Stimulated activated effector memory CD8-positive, alpha-beta T cell treated with anti-CD3 and anti-CD28 coated beads, Interleukin-12 subunit alpha, Interleukin-12 subunit beta, amount 100 ng/mL, for 72 hours (primary cell): Measurements from ENCODE around the gene FAM107B.
"Not testable (repeated sequence)": the region's sequence is repeated elsewhere in the genome, so short reads cannot be mapped to it uniquely, and the experiment has no call there.

ENCODE experiments used
- ATAC-seq: fragments of 150-1000 bp; cut with Tn5 transposase; 2 replicates; pipeline ENCODE4 v1.10.0; 2021
- DNase-seq, 2 donors: peaks; one replicate each; pipeline ENCODE4 v3.0.0; 2021 to 2022; ENCODE audit warnings: low spot score in 2 of 2
- H3K27ac Mint-ChIP-seq: one replicate; pipeline ENCODE4 v1.8.0; 2022; ENCODE audit warnings: mild to moderate bottlenecking, mixed read lengths
- H3K36me3 Mint-ChIP-seq: one replicate; pipeline ENCODE4 v1.8.0; 2022; ENCODE audit warnings: mild to moderate bottlenecking, mixed read lengths
- H3K4me1 Mint-ChIP-seq: one replicate; pipeline ENCODE4 v1.8.0; 2022; ENCODE audit warnings: mixed read lengths
- H3K4me3 Mint-ChIP-seq: one replicate; pipeline ENCODE4 v1.8.0; 2022; ENCODE audit warnings: mild to moderate bottlenecking, mixed read lengths
- H3K9me3 Mint-ChIP-seq: one replicate; pipeline ENCODE4 v1.8.0; 2022; ENCODE audit warnings: mixed read lengths

The FAM107B gene

DNA sequence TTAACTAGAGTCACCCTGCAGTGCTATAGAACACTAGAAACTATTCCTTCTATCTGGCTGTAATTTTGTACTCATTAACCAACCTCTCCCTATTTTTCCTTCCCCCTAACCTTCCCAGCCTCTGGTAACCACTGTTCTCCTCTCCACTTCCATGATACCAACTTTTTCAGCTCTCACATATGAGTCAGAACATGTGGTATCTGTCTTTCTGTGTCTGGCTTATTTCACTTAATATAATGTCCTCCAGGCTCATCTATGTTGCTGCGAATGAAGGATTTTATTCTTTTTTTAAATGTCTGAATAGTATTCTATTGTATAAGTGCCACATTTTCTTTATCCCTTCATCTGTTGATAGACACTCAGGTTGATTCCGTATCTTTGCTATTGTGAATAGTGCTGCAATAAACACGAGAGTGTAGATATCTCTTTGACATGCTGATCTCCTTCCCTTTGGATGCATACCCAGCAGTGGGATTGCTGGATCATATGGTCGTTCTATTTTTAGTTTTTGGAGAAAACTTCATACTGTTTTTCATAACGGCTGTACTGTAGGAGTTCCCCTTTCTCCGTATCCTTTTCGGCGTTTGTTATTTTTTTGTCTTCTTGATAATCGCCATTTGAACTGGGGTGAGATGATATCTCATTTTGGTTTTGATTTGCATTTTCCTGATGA is 101.4 kb downstream of the FAM107B start:
- H3K4me1 Mint-ChIP-seq = peaks cover 6% of the 10 kb centered on the region
- no peak for DNase-seq
- ATAC-seq = no peak
- no peak overlapping the region for H3K27ac Mint-ChIP-seq
- H3K9me3 Mint-ChIP-seq = no peaks in the 10 kb centered on the region
- no peak overlapping the region for H3K4me3 Mint-ChIP-seq
- H3K36me3 Mint-ChIP-seq = no peaks in the 10 kb centered on the region

DNA sequence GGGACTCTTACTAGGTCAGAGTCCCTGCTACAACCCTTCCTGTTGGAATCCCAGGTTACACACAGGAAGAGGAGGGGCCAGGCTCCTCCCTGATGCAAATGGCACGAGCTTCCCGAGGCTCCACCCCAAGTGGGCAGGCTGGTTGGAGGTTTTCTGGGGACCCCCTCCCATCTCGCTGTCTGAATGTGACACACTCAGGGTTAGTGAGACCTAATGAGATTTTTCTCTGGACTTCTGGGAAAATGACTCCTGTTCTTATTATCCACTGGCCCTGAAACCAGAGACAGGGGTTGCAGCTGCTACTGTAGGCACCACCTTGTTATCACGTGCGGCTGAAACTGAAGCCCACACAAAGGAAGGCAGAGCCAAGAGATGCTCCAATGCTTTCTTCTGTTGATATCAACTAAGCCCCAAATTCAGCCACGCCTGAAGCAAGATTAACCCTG is 103.3 kb downstream of the FAM107B start:
- Mint-ChIP-seq H3K4me1 (peaks cover 12% of the 10 kb centered on the region), H3K4me3 (no peak overlapping the region), H3K36me3 (no peaks in the 10 kb centered on the region), H3K27ac (no peak overlapping the region), H3K9me3 (peaks cover 5% of the 10 kb centered on the region)
- DNase-seq = no peak
- no peak for ATAC-seq

DNA sequence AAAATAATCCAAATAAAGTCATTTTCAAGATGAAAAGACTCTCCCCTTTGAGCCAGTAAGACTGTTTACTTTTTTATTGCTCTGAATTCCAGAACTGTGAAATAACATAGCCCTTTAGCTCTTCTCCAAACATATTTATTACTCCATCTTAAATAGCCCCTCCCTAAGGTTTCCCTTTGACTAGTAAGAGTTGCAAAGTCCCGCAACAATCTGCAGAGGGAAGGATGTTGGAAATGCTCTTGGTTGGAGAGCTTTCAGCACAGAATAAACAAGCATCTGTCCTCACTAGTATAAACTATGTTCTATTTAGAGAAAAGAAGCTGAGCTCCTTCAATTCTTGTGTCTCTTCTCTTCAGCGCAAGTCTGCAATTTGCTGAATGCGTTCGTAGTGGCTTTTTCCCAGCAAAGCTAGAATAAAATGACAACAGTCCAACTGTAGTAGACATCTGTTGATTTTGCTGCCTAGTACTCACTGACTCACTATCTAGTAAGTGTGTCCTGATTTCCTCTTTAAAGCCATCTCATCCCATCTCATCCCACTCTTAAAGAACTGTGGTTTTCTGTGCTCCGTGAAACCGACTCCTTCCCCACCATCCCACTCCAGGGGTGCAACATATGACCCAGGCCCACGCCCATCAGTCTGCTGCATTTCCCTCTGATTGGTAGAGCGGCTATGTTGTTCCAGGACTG is 104.0 kb downstream of the FAM107B start:
- H3K4me1 Mint-ChIP-seq = peaks cover 19% of the 10 kb centered on the region
- no peak overlapping the region for H3K27ac Mint-ChIP-seq
- peaks cover 11% of the 10 kb centered on the region for H3K9me3 Mint-ChIP-seq
- no peak for ATAC-seq
- H3K4me3 Mint-ChIP-seq = no peak overlapping the region
- no peak for DNase-seq
- H3K36me3 Mint-ChIP-seq = peaks cover 6% of the 10 kb centered on the region

DNA sequence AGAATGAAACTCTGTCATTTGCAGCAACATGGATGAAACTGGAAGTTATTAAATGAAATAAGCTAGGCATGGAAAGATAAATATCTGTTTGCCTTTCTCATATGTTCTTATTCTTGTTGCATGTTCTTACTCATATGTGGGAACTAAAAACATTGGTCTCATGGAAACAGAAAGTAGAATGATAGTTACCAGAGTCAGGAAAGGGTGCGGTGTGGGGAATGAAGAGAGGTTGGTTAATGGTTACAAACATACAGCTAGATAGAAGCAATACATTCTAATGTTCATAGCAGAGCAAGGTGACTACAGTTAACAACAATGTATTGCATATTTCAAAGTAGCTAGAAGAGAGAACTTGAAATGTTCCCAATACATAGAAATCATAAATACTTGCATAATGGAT is 105.1 kb downstream of the FAM107B start:
- Mint-ChIP-seq H3K4me3 (no peak overlapping the region), H3K9me3 (peaks cover 11% of the 10 kb centered on the region), H3K4me1 (peaks cover 30% of the 10 kb centered on the region), H3K36me3 (peaks cover 6% of the 10 kb centered on the region), H3K27ac (no peak overlapping the region)
- ATAC-seq = peak; percentile 29
- no peak for DNase-seq

DNA sequence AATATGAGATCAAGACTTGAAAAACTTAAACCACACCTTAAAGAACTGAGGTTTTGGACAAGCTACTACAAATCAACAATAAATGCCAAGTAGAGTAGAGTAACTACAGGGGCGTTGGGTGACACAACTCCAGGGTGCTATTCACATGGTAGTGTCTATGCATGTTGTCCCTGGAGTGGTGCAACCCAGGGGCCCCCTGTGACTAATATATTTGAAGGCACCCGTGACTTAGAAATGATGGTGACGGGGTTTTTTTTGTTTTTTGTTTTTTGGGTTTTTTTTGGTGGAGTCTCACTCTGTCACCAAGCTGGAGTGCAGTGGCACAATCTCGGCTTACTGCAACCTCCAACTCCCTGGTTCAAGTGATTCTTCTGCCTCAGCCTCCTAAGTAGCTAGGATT is 106.9 kb downstream of the FAM107B start:
- DNase-seq = no peak
- peak; percentile 19 for ATAC-seq
- Mint-ChIP-seq H3K4me1 (peaks cover 48% of the 10 kb centered on the region), H3K27ac (no peak overlapping the region), H3K9me3 (peaks cover 11% of the 10 kb centered on the region), H3K36me3 (peaks cover 6% of the 10 kb centered on the region), H3K4me3 (no peak overlapping the region)

DNA sequence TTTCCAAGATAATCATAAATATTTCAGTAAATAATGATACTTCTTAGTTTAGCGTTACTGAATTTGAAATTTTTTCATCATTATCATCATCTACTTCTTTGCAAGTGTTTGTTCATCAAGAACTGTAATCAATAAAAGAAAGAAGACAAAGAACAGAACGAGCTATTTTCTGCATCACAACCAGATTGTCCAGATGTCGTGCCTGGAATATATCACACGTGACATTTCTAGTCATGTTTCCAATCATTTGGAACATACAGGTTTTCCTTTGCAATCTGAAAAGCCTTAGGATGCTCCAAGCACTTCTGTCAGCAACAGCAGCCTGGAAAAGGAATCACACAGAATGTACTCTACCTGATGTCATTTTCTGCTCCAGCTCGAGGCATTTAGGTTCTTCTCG is 107.4 kb downstream of the FAM107B start:
- H3K36me3 Mint-ChIP-seq = peaks cover 6% of the 10 kb centered on the region
- no peak overlapping the region for H3K4me3 Mint-ChIP-seq
- DNase-seq (no peak), ATAC-seq (no peak)
- H3K9me3 Mint-ChIP-seq = peaks cover 11% of the 10 kb centered on the region
- H3K27ac Mint-ChIP-seq = no peak overlapping the region
- peaks cover 53% of the 10 kb centered on the region for H3K4me1 Mint-ChIP-seq

DNA sequence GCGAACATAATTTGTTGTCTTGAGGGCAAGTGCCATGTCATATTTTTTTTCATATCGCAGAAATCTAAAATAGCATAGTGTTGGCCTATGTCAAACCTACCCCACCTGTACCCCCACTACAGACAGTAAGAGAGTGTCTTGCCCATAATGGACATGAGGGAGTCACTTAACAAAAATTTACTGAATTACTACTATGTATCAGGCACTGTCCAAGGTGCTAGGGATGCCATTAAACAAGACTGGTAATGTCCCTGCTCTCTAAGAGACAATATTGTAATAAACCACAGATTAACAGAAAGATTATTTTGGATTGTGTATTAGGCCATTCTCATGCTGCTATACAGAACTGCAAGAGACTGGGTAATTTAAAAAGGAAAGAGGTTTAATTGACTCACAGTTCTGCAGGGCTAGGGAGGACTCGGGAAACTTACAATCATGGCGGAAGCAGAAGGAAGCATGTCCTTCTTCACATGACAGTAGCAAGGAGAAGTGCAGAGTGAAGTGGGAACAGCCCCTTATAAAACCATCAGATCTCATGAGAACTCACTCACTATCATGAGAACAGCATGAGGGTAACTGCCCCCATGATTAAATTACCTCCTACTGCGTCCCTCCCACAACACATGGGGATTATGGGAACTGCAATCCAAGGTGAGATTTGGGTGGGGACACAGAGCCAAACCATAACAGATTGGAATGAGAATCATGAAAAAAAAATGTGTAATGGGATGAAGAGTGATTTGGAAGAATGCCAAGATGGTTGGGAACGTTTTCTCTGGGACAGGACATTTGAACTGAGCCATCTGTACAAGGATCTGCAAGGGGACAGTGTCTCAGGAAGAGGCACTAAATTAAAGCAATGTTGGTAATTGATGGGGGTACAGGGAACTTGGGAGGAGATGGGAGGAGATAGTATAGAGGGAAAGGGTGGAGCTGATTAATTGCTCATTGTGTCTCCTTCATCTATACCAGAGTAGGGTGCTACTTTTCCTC is 108.5 kb downstream of the FAM107B start:
- ATAC-seq (no peak), DNase-seq (no peak)
- Mint-ChIP-seq H3K9me3 (peaks cover 11% of the 10 kb centered on the region), H3K36me3 (peaks cover 6% of the 10 kb centered on the region), H3K4me1 (peaks cover 64% of the 10 kb centered on the region), H3K27ac (peak overlapping the region; percentile 20), H3K4me3 (no peak overlapping the region)

DNA sequence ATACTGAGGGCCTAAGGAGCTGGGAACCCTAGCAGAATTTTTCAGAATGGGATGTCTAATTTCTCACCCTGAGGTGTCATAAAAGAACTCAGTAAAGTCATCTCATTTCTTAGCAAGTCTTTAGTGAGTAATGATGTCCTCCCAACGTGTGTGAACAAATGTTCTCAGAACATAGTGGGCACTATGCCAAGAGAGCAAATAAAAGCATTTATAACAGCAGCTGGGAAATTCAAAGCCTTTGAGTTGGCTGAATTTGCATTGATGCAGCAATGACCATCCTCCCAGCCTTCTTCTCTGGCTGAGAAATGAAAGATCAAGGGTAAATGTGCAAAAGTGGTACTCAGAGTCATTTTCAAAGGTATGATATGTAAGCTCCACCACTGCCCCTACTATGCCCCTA is 109.4 kb downstream of the FAM107B start:
- ATAC-seq = peak; percentile 94
- peaks cover 6% of the 10 kb centered on the region for H3K36me3 Mint-ChIP-seq
- peak overlapping the region; percentile 15 for H3K4me3 Mint-ChIP-seq
- peaks cover 73% of the 10 kb centered on the region for H3K4me1 Mint-ChIP-seq
- H3K27ac Mint-ChIP-seq = peak overlapping the region; percentile 20
- peak; percentile 12 to 76 for DNase-seq
- H3K9me3 Mint-ChIP-seq = peaks cover 11% of the 10 kb centered on the region

DNA sequence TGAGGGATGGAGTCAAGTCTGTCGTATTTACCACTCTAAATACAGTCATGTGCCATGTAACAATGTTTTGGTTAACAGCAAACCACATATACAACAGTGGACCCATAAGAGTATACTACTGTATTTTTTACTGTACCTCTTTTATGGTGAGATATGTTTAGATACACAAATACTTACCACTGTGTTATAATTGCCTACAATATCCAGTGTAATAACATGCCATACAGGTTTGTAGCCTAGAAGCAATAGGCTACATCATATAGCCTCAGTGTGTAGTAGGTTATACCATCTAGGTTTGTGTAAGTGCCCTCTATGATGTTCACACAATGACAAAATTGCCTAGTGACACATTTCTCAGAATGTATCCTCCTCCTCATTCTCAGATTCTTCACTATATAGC is 110.4 kb downstream of the FAM107B start:
- Mint-ChIP-seq H3K27ac (peak overlapping the region; percentile 20), H3K4me1 (peaks cover 77% of the 10 kb centered on the region), H3K36me3 (peaks cover 11% of the 10 kb centered on the region), H3K4me3 (peak overlapping the region; percentile 15), H3K9me3 (peaks cover 11% of the 10 kb centered on the region)
- DNase-seq = no peak
- ATAC-seq = peak; percentile 2

DNA sequence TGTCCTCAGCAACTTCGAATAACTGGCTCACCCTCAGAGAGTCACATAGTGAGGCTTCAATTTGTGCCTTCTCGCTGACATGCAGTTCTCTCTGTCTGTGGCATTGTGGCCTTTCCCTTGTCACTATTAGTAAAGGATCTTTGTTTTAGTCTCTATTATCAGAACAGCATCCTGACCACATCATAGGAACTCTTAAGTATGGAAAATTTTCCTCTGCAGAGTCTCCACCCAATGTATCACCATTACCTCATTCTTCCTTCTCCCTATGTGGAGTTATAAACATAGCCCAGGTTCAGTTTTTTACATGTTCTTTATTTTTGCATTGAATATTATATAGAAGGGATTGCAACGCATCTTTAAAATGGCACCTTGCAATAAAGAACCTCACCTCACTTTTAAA is 112.9 kb downstream of the FAM107B start:
- Mint-ChIP-seq H3K36me3 (peaks cover 11% of the 10 kb centered on the region), H3K4me1 (peaks cover 98% of the 10 kb centered on the region), H3K9me3 (peaks cover 11% of the 10 kb centered on the region), H3K4me3 (no peak overlapping the region), H3K27ac (no peak overlapping the region)
- ATAC-seq (no peak), DNase-seq (no peak)

DNA sequence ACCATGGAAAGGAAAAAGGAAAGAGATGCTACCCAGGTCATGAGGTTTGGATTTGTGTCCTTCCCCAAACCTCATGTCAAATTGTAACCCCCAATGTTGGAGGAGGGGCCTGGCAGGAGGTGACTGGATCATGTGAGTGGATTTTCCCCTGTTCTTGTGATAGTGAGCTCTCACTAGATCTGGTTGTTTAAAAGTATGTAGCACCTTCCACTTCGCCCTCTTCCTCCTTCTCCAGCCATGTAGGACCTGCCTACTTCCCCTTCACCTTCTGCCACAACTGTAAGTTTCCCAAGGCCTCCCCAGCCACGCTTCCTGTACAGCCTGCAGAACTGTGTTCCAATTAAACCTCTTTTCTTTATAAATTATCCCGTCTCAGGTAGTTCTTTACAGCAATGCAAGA is 113.9 kb downstream of the FAM107B start:
- H3K4me3 Mint-ChIP-seq = peak overlapping the region; percentile 54
- H3K4me1 Mint-ChIP-seq = peaks cover 94% of the 10 kb centered on the region
- no peak for DNase-seq

DNA sequence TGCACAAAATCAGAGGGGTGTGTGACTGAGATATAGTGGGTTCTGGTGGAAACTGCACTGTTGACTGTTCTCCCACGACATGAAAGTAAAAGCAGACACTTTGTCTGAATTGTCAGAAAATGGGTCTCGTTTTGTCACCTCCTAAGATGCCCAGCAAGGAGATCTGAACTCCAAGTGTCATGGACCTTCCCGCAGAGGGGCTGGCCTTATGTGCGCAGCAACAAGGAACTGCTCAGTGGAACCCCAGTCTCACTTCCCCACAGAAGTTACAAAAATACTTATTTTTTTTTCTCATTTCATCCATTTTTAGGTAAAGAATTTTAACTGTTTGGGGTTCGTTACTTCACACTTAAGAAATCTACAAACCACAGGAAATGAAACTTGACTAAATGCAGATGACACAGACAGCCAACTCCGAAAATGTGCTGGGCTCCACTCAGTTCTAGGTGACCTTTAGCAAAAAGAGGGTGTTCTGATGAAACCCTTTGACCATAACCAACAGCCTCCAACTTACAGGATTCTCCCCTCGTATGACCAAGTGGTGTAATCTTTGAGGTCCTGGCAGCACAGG is 115.0 kb downstream of the FAM107B start:
- peak overlapping the region; percentile 54 for H3K4me3 Mint-ChIP-seq
- peaks cover 93% of the 10 kb centered on the region for H3K4me1 Mint-ChIP-seq
- peaks cover 6% of the 10 kb centered on the region for H3K36me3 Mint-ChIP-seq
- no peaks in the 10 kb centered on the region for H3K9me3 Mint-ChIP-seq
- DNase-seq = peak; percentile 38 to 85
- ATAC-seq = peak; percentile 91
- H3K27ac Mint-ChIP-seq = peak overlapping the region; percentile 84

More for the DNA sequence above, 113.9 kb downstream of the FAM107B start:
- peak overlapping the region; percentile 84 for H3K27ac Mint-ChIP-seq
- peaks cover under 1% of the 10 kb centered on the region for H3K9me3 Mint-ChIP-seq
- peaks cover 7% of the 10 kb centered on the region for H3K36me3 Mint-ChIP-seq
- ATAC-seq = no peak

DNA sequence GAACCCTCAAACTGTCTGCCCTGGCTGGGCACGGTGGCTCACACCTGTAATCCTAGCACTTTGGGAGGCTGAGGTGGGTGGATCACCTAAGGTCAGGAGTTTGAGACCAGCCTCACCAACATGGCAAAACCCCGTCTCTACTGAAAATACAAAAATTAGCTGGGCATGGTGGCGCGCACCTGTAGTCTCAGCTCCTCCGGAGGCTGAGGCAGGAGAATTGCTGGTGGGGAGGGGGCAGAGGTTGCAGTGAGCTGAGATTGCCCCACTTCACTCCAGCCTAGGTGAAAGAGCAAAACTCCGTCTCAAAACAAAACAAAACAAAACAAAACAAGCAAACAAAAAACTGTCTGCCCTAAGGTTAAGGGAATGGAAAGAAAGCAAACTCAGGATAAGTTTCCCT is 115.6 kb downstream of the FAM107B start:
- DNase-seq, ATAC-seq, H3K36me3 Mint-ChIP-seq, H3K9me3 Mint-ChIP-seq: not testable (repeated sequence)
- H3K27ac Mint-ChIP-seq = peak overlapping the region; percentile 84
- peak overlapping the region; percentile 54 for H3K4me3 Mint-ChIP-seq
- H3K4me1 Mint-ChIP-seq = peaks cover 89% of the 10 kb centered on the region

DNA sequence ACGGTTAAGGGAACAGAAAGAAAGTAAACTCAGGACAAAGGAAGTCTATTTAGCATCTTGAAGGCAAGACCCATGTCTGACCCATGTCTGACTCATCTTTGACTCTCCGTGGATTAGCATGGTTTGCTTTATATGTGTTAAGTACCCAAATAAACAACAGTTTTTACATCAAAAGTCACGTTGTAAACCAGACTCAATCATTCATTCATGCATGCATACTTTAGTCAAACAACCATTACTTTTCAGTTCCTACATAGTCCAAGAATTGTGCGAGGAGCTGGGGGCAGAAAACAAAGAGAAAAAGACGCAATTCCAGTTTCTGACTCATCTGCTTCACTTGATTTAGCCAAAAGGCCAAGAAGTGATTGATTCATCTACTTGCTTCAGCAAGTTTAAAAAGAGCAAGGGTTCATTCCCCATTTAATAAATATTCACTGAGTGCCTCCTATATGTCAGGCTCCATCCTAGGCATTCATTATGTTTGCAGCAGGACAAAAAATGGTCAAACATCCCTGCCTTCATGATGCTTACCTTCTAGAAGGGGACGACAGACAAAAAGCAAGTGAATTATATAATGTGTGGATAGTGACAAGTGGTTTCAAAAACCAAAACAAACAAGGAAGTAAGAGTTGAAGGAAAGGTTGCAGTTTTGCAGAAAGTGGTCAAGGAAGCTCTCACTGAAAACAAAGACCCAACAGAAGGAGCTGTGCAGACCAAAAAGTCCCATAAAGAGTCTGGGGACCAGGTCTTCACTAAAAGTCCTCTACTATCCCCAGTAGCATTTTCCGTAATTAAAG is 116.2 kb downstream of the FAM107B start:
- peak overlapping the region; percentile 84 for H3K27ac Mint-ChIP-seq
- H3K4me3 Mint-ChIP-seq = peak overlapping the region; percentile 54
- H3K4me1 Mint-ChIP-seq = peaks cover 88% of the 10 kb centered on the region
- peaks cover 6% of the 10 kb centered on the region for H3K36me3 Mint-ChIP-seq
- DNase-seq (no peak), ATAC-seq (peak; percentile 51)
- H3K9me3 Mint-ChIP-seq = no peaks in the 10 kb centered on the region
